T-helper 1 cell treated with Interleukin-12 subunit alpha and Interleukin-12 subunit beta and Interleukin-4 antibody, amounts not matched to agents 30 μg/mL and 1 μg/mL, for 36 hours (primary cell): ENCODE measurements around the gene WDR93.

Experiments
- H3K27ac Mint-ChIP-seq: one replicate; pipeline ENCODE4 v1.8.0; 2021; ENCODE audit warnings: mild to moderate bottlenecking, mixed read lengths
- H3K27me3 Mint-ChIP-seq: one replicate; pipeline ENCODE4 v1.8.0; 2021; ENCODE audit warnings: low read depth, mixed read lengths
- H3K36me3 Mint-ChIP-seq: one replicate; pipeline ENCODE4 v1.8.0; 2021; ENCODE audit warnings: low read depth, mixed read lengths
- H3K4me1 Mint-ChIP-seq: one replicate; pipeline ENCODE4 v1.8.0; 2021; ENCODE audit warnings: low read depth, mixed read lengths
- H3K4me3 Mint-ChIP-seq: one replicate; pipeline ENCODE4 v1.8.0; 2021; ENCODE audit warnings: mild to moderate bottlenecking, moderate library complexity, mixed read lengths
- H3K9me3 Mint-ChIP-seq: one replicate; pipeline ENCODE4 v1.8.0; 2021; ENCODE audit warnings: mixed read lengths

Gene WDR93

DNA sequence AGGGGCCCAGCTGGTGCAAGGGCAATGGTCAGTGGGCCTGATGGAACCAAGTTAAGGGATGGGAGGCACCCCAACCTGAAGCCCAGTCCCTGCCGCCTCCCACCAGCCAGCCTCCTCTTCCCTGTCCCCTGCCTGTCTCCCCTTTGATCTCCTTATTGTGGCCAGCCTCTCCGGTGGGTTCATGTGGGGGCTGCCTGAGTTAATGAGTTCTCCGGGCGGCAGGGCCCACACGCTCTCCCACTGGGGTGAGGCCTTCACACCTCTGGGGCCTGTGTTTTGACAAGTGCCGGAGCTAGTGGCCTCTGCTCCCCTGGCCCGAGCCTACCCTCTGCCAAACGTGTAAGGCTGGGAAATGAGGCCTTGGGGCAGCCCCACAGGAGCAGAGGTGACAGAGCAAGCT, 67.7 kb downstream of the WDR93 start:
- no peaks in the 10 kb centered on the region for H3K36me3 Mint-ChIP-seq
- H3K9me3 Mint-ChIP-seq, result no peaks in the 10 kb centered on the region
- H3K27ac Mint-ChIP-seq, result no peak overlapping the region
- no peak overlapping the region for H3K4me3 Mint-ChIP-seq
- peaks cover 20% of the 10 kb centered on the region for H3K27me3 Mint-ChIP-seq
- no peaks in the 10 kb centered on the region for H3K4me1 Mint-ChIP-seq

DNA sequence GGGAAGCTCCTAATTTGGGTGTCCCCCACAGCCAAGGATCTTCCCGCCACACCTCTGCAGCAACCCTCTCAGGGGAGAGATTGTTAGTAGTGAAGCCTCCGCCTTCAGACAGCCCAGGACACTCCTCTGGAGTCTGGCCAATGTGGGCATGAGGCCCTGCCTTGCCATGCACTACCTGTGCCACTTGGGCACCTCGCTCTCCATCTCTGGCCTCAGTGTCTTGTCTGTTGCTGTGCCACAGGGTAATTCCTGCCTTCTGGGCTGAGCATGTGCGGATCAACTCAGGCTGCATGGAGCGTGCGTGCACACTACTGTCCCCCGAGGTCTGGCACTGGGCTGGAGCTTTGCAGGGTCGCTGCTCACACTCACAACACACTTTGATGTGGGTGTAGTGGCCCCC, 68.4 kb downstream of the WDR93 start:
- Mint-ChIP-seq H3K4me3 (no peak overlapping the region), H3K4me1 (no peaks in the 10 kb centered on the region), H3K27me3 (peaks cover 18% of the 10 kb centered on the region), H3K36me3 (no peaks in the 10 kb centered on the region), H3K27ac (no peak overlapping the region), H3K9me3 (no peaks in the 10 kb centered on the region)

DNA sequence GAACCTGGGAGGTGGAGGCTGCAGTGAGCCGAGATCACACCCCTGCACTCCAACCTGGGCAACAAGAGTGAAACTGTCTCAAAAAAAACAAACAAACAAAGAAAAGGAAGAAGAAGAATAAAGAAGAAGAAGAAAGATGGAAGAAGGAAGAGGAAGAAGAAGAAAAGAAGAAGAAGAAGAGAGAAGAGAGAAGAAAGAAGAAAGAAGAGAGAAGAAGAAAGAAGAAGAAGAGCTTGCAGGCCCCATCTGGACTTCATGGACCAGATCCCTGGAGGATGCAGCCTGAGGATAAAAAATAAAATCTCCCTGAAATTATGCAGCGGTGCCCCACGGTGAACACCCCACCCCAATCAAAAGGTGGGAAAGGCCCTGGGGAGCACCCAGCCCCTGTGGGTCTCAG, 69.2 kb downstream of the WDR93 start:
- no peak overlapping the region for H3K27ac Mint-ChIP-seq
- no peak overlapping the region for H3K4me3 Mint-ChIP-seq
- H3K27me3 Mint-ChIP-seq, result peaks cover 14% of the 10 kb centered on the region
- H3K9me3 Mint-ChIP-seq, result no peaks in the 10 kb centered on the region
- no peaks in the 10 kb centered on the region for H3K36me3 Mint-ChIP-seq
- H3K4me1 Mint-ChIP-seq, result no peaks in the 10 kb centered on the region

DNA sequence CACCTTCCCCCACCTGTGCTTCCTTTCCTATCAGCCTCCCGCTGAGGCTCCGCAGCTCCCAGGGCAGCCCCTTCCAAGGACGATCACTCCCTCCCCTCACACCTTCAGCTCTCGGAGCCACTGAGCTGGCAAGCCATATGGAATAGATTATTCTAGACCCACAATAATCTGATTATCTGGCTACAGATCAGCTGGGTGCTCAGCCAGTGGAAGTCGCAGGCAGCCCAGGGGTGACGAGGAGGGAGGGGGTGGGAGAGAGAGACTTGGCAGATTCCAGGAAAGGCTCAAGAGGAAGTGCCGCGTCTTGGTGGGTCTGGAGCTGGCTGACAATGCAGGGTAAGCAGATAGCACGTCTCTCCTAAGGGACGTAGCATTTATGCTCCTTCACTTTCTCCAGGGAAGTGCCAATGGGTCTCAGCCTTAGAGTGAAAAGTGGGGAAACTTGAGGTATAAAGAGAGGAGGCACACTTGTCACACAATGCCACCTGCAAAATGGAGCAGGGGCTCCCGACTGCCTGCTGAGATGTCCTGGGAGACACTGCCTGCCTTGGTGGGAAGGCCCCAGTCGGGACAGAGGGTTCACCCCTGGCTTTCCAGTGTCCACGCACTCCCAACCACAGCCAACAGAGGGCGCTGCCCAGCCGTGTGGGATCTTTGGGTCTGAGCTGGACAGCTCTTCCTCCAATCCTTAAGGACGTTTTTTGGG, 69.8 kb downstream of the WDR93 start:
- Mint-ChIP-seq H3K36me3 (no peaks in the 10 kb centered on the region), H3K27ac (no peak overlapping the region), H3K27me3 (peaks cover 7% of the 10 kb centered on the region), H3K9me3 (no peaks in the 10 kb centered on the region), H3K4me1 (no peaks in the 10 kb centered on the region), H3K4me3 (no peak overlapping the region)

DNA sequence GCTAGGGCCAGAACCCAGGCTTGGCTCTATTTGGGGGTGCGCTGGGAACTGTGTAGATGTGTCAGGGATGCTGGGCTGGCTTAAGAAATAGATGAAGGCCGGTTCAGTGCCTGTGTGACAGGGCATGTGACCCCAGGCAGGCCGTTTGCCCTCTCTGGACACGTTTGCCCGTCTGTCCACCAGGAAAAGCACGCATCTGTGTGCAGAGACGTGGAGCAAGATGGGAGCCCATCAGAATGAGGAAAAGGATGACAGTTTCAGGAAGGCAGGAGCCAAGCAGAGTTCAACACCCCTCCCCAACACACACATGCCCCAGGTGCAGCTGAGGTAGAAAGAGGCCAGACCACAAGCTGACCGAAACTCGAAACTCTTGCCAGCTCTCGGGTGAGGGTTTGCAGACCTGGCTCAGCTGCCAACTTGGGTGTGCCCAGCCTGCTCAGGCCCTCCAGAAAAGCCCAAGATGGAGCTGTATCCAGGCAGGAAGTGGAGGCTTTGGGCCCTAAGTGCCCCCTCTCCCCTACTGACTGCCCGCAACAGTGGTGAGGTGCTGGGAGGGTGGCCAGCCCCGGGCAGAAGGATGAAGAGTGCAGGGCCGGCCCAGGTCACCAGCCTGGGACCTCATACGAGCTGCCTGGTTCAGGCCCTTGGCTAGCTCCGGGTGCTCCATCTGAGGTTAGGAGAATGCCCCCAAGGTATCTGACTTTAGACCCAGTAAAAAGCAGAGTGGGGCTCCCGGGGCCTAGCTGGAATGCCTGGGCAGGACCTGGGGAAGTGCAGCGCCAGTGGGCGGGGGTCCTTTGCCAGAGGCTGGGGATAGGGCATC, 70.6 kb downstream of the WDR93 start:
- H3K9me3 Mint-ChIP-seq, result no peaks in the 10 kb centered on the region
- no peak overlapping the region for H3K4me3 Mint-ChIP-seq

GRCh38 chr15:89761929-89762328, 71.3 kb downstream of the WDR93 start:
- Mint-ChIP-seq H3K27ac (no peak overlapping the region), H3K4me3 (no peak overlapping the region), H3K9me3 (no peaks in the 10 kb centered on the region), H3K36me3 (no peaks in the 10 kb centered on the region), H3K27me3 (no peaks in the 10 kb centered on the region), H3K4me1 (no peaks in the 10 kb centered on the region)

More for the DNA sequence above, 70.6 kb downstream of the WDR93 start:
- Mint-ChIP-seq H3K4me1 (no peaks in the 10 kb centered on the region), H3K36me3 (no peaks in the 10 kb centered on the region), H3K27ac (no peak overlapping the region), H3K27me3 (no peaks in the 10 kb centered on the region)

- no peak overlapping the region for H3K4me3 Mint-ChIP-seq
- peaks cover 3% of the 10 kb centered on the region for H3K27me3 Mint-ChIP-seq
- H3K36me3 Mint-ChIP-seq, result no peaks in the 10 kb centered on the region
- no peak overlapping the region for H3K27ac Mint-ChIP-seq
- no peaks in the 10 kb centered on the region for H3K4me1 Mint-ChIP-seq
- no peaks in the 10 kb centered on the region for H3K9me3 Mint-ChIP-seq
These were observed 75.1 kb downstream of the WDR93 start for GRCh38 chr15:89765694-89766093.

DNA sequence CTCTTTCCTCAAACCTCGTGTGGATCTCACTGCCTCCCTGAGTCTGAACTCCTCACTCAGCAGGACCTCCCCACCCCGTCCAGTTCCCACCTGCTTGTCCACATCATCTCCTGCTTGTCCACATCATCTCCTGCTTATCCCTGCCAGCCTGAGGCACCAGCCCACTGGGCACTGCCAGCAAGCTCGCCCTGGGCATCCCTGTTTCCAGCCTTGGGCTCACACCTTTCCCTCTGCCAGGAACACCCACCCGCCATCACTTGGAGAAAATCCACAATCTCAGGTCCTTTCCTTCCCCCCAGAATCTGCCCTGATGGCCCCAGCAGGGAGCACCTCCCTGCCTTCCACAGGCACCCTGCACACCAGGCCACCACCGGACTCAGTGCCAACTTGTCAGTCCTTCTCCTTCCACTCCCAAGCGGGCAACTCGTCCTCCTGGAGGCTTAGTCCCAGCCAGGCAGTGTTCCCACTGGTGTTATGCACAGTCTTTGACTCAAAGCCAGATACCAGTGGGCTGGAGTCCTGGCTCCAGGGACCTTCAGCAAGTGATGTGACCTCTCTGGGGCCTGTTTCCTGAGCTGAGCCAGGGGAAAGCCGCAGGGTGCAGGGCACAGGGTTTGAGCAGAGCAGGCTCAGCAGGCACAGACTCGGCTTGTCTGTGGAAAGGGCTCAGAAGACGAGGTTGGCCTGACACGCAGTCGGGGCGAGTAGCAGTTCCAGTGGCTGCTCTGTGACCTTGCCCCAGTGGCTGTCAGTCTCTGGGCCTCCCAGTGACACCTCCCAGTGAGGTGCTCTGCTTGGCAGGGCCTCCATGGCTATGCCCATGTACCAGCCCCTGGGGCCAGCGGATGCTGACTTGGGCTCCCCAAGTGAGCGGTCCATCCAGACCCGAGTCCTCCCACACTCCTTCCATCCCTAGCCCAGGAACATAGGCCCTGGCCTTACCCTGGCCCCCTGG, 76.0 kb downstream of the WDR93 start:
- no peak overlapping the region for H3K27ac Mint-ChIP-seq
- H3K27me3 Mint-ChIP-seq, result peaks cover 3% of the 10 kb centered on the region
- no peaks in the 10 kb centered on the region for H3K9me3 Mint-ChIP-seq
- H3K4me1 Mint-ChIP-seq, result no peaks in the 10 kb centered on the region
- no peak overlapping the region for H3K4me3 Mint-ChIP-seq
- H3K36me3 Mint-ChIP-seq, result no peaks in the 10 kb centered on the region

- H3K4me1 Mint-ChIP-seq, result no peaks in the 10 kb centered on the region
- H3K27ac Mint-ChIP-seq, result no peak overlapping the region
- no peaks in the 10 kb centered on the region for H3K9me3 Mint-ChIP-seq
- peaks cover 3% of the 10 kb centered on the region for H3K27me3 Mint-ChIP-seq
- no peaks in the 10 kb centered on the region for H3K36me3 Mint-ChIP-seq
- H3K4me3 Mint-ChIP-seq, result no peak overlapping the region
These were observed 76.9 kb downstream of the WDR93 start for GRCh38 chr15:89767411-89767915.

DNA sequence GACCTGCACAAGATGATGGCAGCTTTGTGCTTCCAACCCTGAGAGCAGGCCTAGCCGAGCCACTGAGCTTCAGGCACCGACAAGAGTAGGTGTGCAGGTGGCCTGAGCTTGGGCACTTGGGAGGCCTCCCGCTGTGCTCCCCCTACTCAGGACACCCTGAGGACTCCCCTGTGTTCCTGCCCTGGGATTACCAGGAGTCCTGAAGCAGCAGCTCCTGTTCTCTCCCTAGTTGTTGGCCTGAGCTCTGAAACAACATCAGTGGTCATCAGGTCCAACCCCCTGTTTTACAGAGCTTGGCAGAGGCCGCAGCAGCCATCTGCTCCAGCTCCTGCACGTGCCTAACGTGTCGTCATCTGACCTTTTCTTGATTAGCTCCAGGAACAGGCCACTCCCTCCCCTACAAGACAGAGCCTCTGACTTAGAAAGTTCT, 77.5 kb downstream of the WDR93 start:
- Mint-ChIP-seq H3K9me3 (no peaks in the 10 kb centered on the region), H3K27ac (no peak overlapping the region), H3K36me3 (no peaks in the 10 kb centered on the region), H3K4me1 (no peaks in the 10 kb centered on the region), H3K4me3 (no peak overlapping the region), H3K27me3 (peaks cover 3% of the 10 kb centered on the region)

GRCh38 chr15:89769366-89769765, 78.8 kb downstream of the WDR93 start:
- H3K27me3 Mint-ChIP-seq, result peaks cover 8% of the 10 kb centered on the region
- no peaks in the 10 kb centered on the region for H3K4me1 Mint-ChIP-seq
- H3K9me3 Mint-ChIP-seq, result no peaks in the 10 kb centered on the region
- H3K4me3 Mint-ChIP-seq, result no peak overlapping the region
- no peaks in the 10 kb centered on the region for H3K36me3 Mint-ChIP-seq
- no peak overlapping the region for H3K27ac Mint-ChIP-seq

DNA sequence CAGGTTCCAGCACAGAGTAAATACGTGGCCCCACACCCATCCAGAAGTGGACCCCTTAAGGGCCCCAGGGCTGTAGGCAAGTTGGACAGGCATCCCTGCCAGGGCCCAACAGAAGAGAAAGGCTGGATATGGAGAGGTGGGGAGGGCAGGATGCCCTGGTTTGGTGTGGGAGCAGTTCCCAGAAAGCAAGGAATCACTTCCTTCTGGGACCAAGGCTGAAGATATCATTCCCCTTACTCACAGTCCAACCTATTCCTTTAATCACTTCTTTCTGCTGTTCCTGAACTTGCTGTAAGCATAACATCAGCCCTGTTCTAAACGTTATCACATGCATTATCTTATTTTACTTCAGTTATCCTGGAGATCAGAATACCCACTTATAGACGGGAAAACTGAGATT, 79.4 kb downstream of the WDR93 start:
- Mint-ChIP-seq H3K4me1 (no peaks in the 10 kb centered on the region), H3K27me3 (peaks cover 12% of the 10 kb centered on the region), H3K4me3 (no peak overlapping the region), H3K36me3 (no peaks in the 10 kb centered on the region), H3K9me3 (no peaks in the 10 kb centered on the region), H3K27ac (no peak overlapping the region)

- Mint-ChIP-seq H3K27ac (no peak overlapping the region), H3K4me1 (no peaks in the 10 kb centered on the region), H3K9me3 (no peaks in the 10 kb centered on the region), H3K4me3 (no peak overlapping the region), H3K36me3 (no peaks in the 10 kb centered on the region), H3K27me3 (peaks cover 17% of the 10 kb centered on the region)
These were observed 82.4 kb downstream of the WDR93 start for GRCh38 chr15:89772932-89773583.

GRCh38 chr15:89774492-89774891, 83.9 kb downstream of the WDR93 start:
- Mint-ChIP-seq H3K27ac (no peak overlapping the region), H3K4me1 (no peaks in the 10 kb centered on the region), H3K9me3 (no peaks in the 10 kb centered on the region), H3K4me3 (no peak overlapping the region), H3K36me3 (no peaks in the 10 kb centered on the region), H3K27me3 (peaks cover 17% of the 10 kb centered on the region)
